ENCODE data around the gene AIPL1. TPM values are rescaled to one million over a fixed set of nuclear protein-coding genes. Genes with fewer than 3 reads are reported as not detected.

AIPL1 gene
- total RNA-seq, 3 donors from 2014 or later = not detected

DNA sequence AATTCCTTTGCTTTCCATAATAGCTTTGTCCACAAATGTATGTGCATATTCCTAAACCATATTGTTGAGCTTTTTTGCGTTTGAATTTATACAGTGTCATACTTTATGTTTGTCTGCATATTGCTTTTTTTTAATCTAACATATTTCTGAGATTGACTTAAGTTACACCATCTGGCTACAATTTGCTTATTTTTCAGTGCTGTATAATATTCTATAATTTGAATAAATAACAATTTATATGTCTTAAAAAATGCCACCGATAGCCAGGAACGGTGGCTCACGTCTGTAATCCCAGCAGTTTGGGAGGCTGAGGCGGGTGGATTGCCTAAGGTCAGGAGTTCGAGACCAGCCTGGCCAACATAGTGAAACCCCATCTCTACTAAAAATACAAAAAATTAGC lies 7.9 kb upstream of the AIPL1 start:
- no peaks in the 10 kb centered on the region for H3K36me3 ChIP-seq (ENCODE audit: low read depth)
- intact Hi-C loops (cut with DNase I, micrococcal nuclease) = no loop called here
- H3K4me1 ChIP-seq (ENCODE audit: low read depth) = no peaks in the 10 kb centered on the region
- TF ChIP-seq, protein P1, sequence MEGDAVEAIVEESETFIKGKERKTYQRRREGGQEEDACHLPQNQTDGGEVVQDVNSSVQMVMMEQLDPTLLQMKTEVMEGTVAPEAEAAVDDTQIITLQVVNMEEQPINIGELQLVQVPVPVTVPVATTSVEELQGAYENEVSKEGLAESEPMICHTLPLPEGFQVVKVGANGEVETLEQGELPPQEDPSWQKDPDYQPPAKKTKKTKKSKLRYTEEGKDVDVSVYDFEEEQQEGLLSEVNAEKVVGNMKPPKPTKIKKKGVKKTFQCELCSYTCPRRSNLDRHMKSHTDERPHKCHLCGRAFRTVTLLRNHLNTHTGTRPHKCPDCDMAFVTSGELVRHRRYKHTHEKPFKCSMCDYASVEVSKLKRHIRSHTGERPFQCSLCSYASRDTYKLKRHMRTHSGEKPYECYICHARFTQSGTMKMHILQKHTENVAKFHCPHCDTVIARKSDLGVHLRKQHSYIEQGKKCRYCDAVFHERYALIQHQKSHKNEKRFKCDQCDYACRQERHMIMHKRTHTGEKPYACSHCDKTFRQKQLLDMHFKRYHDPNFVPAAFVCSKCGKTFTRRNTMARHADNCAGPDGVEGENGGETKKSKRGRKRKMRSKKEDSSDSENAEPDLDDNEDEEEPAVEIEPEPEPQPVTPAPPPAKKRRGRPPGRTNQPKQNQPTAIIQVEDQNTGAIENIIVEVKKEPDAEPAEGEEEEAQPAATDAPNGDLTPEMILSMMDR (IDR thresholded peaks at IDR 0.05) = no peak
- ATAC-seq (no peak), DNase-seq (no peak)
- no peak overlapping the region for H3K4me3 ChIP-seq
- H3K9me3 ChIP-seq = no peaks in the 10 kb centered on the region

DNA sequence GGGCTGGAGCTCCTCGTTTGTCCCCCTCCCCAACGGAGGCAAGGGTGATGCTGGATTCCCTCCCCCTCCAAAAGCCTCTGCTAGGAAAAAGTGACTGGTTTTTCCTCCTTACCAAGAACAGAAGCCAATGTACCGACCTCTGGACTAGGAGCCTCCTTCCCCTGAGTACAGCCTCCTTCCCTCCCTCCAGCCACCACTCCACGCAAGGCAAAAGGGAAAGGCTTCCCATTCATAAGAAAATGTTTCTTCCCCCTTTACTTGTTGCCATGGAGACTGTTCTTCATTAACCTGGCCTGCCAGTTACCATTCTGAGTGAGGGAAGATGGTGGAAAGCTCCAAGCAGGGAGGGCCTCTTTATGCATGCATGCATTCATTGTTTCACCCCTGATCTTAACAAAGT lies 5.0 kb upstream of the AIPL1 start:
- TF ChIP-seq, protein P1 (IDR thresholded peaks at IDR 0.05) = no peak
- Histone ChIP-seq H3K4me3 (no peak overlapping the region), H3K9me3 (no peaks in the 10 kb centered on the region), H3K36me3 (ENCODE audit: low read depth) (no peaks in the 10 kb centered on the region), H3K4me1 (ENCODE audit: low read depth) (no peaks in the 10 kb centered on the region)
- DNase-seq = no peak
- intact Hi-C loops (cut with DNase I, micrococcal nuclease) = no loop called here
- ATAC-seq = no peak

DNA sequence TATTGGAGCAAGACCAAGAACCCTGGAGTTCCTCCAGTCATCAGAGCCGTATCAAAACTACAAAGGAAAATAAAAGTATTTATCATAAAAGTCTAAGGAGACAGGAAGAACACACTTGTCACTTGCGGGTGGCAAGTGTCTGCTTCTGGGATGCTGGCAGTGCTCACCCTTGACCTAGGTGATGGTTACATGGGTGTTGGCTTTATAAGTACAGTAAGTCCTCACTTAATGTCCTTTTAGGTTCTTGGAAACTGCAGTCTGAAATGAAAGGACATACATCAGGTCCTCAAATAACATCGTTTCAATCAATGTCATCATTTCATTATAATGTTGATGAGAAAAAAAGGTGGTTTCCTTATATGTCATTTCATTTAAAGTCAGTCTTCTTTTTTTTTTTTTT lies 3.0 kb upstream of the AIPL1 start:
- no peaks in the 10 kb centered on the region for H3K36me3 ChIP-seq (ENCODE audit: low read depth)
- no peaks in the 10 kb centered on the region for H3K9me3 ChIP-seq
- no peaks in the 10 kb centered on the region for H3K4me1 ChIP-seq (ENCODE audit: low read depth)
- no peak for DNase-seq
- TF ChIP-seq, protein P1 (IDR thresholded peaks at IDR 0.05) = no peak
- intact Hi-C loops (cut with DNase I, micrococcal nuclease) = no loop called here
- peak; percentile 25 for ATAC-seq
- no peak overlapping the region for H3K4me3 ChIP-seq

DNA sequence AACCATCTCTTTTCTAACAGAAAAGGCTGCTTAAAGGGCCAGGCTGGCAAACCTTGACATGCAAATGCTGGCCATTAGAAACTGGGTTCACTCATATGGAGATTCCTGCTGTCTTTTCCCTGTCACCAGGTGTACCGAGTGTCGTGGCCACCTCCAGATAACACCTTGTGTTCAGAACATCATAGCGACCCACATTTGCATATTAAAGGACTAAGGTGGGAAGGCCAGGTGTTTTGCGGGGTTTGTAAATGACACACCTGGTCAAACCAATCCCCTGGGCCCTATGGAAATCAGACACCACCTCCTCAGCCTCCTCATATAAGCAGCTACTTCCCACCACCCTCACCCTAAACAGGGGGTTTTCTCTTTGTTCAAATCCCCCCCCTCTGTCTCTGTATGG lies 2.5 kb upstream of the AIPL1 start:
- intact Hi-C loops (cut with DNase I, micrococcal nuclease) = no loop called here
- H3K9me3 ChIP-seq = no peaks in the 10 kb centered on the region
- ATAC-seq = no peak
- no peaks in the 10 kb centered on the region for H3K36me3 ChIP-seq (ENCODE audit: low read depth)
- no peak for DNase-seq
- H3K4me3 ChIP-seq = no peak overlapping the region
- TF ChIP-seq, protein P1 (IDR thresholded peaks at IDR 0.05) = no peak
- no peaks in the 10 kb centered on the region for H3K4me1 ChIP-seq (ENCODE audit: low read depth)

DNA sequence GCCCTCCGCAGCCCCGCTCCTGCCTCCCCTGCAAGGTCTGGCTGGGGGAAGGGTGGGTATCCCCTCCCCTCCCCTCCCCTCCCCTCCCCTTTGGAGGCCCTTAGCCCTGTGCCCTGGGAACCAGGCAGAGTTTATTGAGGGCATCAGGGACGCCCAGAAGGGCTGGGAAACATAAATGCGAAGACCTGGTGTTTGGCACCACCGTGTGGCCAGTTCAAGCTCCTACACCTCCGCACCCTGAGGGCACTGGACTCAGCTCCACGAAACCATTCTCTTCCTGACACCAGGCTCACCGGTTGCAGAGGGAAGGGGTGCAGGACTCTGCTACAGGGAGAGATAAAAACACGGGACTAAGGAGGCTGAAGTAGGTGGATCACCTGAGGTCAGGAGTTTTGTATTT lies 1.0 kb upstream of the AIPL1 start:
- TF ChIP-seq, protein P1 (IDR thresholded peaks at IDR 0.05) = peak; percentile 71
- Histone ChIP-seq H3K36me3 (ENCODE audit: low read depth) (no peaks in the 10 kb centered on the region), H3K4me1 (ENCODE audit: low read depth) (no peaks in the 10 kb centered on the region), H3K9me3 (peaks cover 2% of the 10 kb centered on the region), H3K4me3 (no peak overlapping the region)
- DNase-seq = peak in 2 of 3 donors; percentile 67 to 69
- ATAC-seq = peak; percentile 96
- intact Hi-C loops (cut with DNase I, micrococcal nuclease) = no loop called here

DNA sequence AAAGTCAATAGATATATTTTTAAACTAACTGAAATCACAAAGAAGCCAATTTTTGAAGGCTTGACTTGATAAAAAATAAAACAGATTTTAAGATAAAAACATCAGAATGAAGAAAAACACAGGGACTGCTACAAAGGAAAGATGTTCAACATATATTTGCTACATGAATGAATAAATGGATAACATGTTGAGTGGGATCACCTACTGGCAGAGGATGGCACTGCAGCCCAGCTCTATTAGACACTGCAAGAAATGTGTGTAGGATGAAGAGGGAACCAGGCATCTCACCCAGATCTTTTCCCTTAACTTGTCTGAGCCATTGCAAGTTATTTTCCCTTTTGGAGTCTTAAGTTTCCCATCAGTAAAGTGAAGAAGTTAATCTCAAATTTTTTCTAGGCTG lies 4.2 kb downstream of the AIPL1 start:
- intact Hi-C loops (cut with DNase I, micrococcal nuclease) = no loop called here
- no peak for ATAC-seq
- DNase-seq = no peak

More for the DNA sequence above, 4.2 kb downstream of the AIPL1 start:
- Histone ChIP-seq H3K4me1 (ENCODE audit: low read depth) (no peaks in the 10 kb centered on the region), H3K4me3 (no peak overlapping the region), H3K36me3 (ENCODE audit: low read depth) (no peaks in the 10 kb centered on the region), H3K9me3 (peaks cover 6% of the 10 kb centered on the region)
- TF ChIP-seq, protein P1 (IDR thresholded peaks at IDR 0.05) = no peak
